Neural progenitor cell (in vitro differentiated cells): ENCODE measurements around the gene CYP2C8. TPM values are rescaled to one million over a fixed set of nuclear protein-coding genes. Genes with fewer than 3 reads are reported as not detected.

Source experiments
- DNase-seq: peaks from one replicate; pipeline ENCODE4 v3.0.0-alpha.2; 2016; ENCODE audit warnings: low spot score
- H2AFZ ChIP-seq: fragments of 200-600 bp; sonication (generic); replicated peaks from 2 replicates; pipeline ENCODE4 v1.6.1; 2016; ENCODE audit warnings: antibody characterized with exemption
- H3F3A ChIP-seq: fragments of 200-600 bp; sonication (generic); 2 replicates; pipeline ENCODE4 v1.6.1; 2016; ENCODE audit warnings: antibody characterized with exemption, low read depth
- H3K27ac ChIP-seq: fragments of 200-600 bp; sonication (generic); 2 replicates; pipeline ENCODE4 v1.5.1; 2016; ENCODE audit warnings: mild to moderate bottlenecking
- H3K27me3 ChIP-seq: fragments of 200-600 bp; sonication (generic); 2 replicates; pipeline ENCODE4 v1.6.1; 2016; ENCODE audit warnings: mild to moderate bottlenecking, moderate library complexity
- H3K36me3 ChIP-seq: fragments of 200-600 bp; sonication (generic); 2 replicates; pipeline ENCODE4 v1.5.1; 2016
- H3K4me1 ChIP-seq: fragments of 200-600 bp; sonication (generic); 2 replicates; pipeline ENCODE4 v1.6.1; 2016; ENCODE audit warnings: mixed run types
- H3K4me2 ChIP-seq: fragments of 200-600 bp; sonication (generic); 2 replicates; pipeline ENCODE4 v1.6.1; 2016
- H3K4me3 ChIP-seq: fragments of 200-600 bp; sonication (generic); 2 replicates; pipeline ENCODE4 v1.5.1; 2016
- H3K79me2 ChIP-seq: fragments of 200-600 bp; sonication (generic); 2 replicates; pipeline ENCODE4 v1.6.1; 2016; ENCODE audit warnings: low read depth
- H3K9ac ChIP-seq: fragments of 200-600 bp; sonication (generic); 2 replicates; pipeline ENCODE4 v1.6.1; 2016
- H3K9me3 ChIP-seq: fragments of 200-600 bp; sonication (generic); 2 replicates; pipeline ENCODE4 v1.5.1; 2016; ENCODE audit warnings: low read depth
- H4K20me1 ChIP-seq: fragments of 200-600 bp; sonication (generic); 2 replicates; pipeline ENCODE4 v1.6.1; 2016; ENCODE audit warnings: low read depth
- H3K27ac Mint-ChIP-seq: 3 replicates; pipeline ENCODE4 v1.8.0; 2021; ENCODE audit warnings: mixed read lengths
- H3K27me3 Mint-ChIP-seq: 2 replicates; pipeline ENCODE4 v1.8.0; 2022; ENCODE audit warnings: low read depth, mild to moderate bottlenecking, inconsistent platforms, moderate library complexity, mixed read lengths; ENCODE audit not compliant: insufficient read depth
- H3K36me3 Mint-ChIP-seq: 3 replicates; pipeline ENCODE4 v1.8.0; 2021; ENCODE audit warnings: mixed read lengths
- H3K4me1 Mint-ChIP-seq: 3 replicates; pipeline ENCODE4 v1.8.0; 2021; ENCODE audit warnings: mixed read lengths
- H3K4me3 Mint-ChIP-seq: 3 replicates; pipeline ENCODE4 v1.8.0; 2021; ENCODE audit warnings: mild to moderate bottlenecking, moderate library complexity, mixed read lengths
- H3K9me3 Mint-ChIP-seq: 3 replicates; pipeline ENCODE4 v1.8.0; 2020; ENCODE audit warnings: mixed read lengths
- EZH2 ChIP-seq: fragments of 200-600 bp; sonication (generic); IDR thresholded peaks from 2 replicates; pipeline ENCODE4 v1.6.1; 2017; ENCODE audit warnings: antibody characterized with exemption, mild to moderate bottlenecking, moderate library complexity
- EZH2phosphoT487 ChIP-seq: fragments of 200-600 bp; sonication (generic); IDR thresholded peaks from 2 replicates; pipeline ENCODE4 v1.6.1; 2017; ENCODE audit warnings: antibody characterized with exemption
- total RNA-seq: library from RNA; depleted of rRNA; stranded (reverse); fragments of >200 nt; gene quantifications from 2 replicates; pipeline ENCODE4 v1.2.3, GENCODE V29; 2015; ENCODE audit warnings: low replicate concordance
- TF ChIP-seq, protein P1 (sequence below): fragments of 200-600 bp; sonication (generic); IDR thresholded peaks from 2 replicates; pipeline ENCODE4 v1.5.1; 2017; ENCODE audit warnings: antibody characterized with exemption, mild to moderate bottlenecking

CYP2C8 gene
- total RNA-seq, 1 donor from 2014 or later = 2.8 TPM

DNA sequence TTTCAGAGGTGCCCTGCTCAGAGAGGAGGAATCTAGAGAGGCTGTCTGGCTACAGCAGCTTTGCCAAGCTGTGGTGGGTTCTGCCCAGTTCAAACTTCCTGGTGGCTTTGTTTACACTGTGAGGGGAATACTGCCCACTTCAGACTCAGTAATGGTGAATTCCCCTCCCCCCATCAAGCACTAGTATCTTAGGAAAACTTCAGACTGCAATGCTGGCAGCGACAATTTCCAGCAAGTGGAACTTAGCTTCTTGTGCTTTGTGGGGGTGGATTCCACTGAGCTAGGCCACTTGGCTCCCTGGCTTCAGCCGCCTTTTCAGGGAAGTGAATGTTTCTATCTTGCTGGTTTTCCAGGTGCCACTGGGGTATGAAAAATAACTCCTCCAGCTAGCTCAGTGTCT lies 42.8 kb downstream of the CYP2C8 start:
- DNase-seq = no peak
- H3K36me3 ChIP-seq = no peaks in the 10 kb centered on the region

DNA sequence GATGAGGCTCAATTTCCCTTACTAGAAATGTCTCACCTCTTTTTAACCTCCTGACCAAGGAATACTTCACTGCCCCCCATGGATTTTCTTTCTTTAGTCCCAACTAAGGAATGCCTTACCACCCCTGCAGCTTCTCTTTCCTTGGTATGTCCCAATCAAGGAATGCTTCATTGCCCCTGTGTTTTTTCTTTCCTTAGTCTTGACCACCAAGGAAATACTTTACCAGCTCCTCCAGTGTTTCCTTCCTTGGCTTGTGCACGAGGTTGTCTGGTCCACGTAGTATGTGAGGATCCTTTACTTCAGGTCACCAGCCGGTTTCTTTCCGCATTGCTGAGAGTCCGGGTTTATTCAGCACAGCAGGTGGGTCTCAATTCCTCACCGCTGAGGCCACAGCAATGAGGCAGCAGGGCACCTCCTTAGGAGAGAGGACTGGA lies 71.5 kb downstream of the CYP2C8 start:
- peak overlapping the region; percentile 82 for H2AFZ ChIP-seq
- no peak for TF ChIP-seq EZH2
- no peak for TF ChIP-seq EZH2phosphoT487
- TF ChIP-seq, protein P1, sequence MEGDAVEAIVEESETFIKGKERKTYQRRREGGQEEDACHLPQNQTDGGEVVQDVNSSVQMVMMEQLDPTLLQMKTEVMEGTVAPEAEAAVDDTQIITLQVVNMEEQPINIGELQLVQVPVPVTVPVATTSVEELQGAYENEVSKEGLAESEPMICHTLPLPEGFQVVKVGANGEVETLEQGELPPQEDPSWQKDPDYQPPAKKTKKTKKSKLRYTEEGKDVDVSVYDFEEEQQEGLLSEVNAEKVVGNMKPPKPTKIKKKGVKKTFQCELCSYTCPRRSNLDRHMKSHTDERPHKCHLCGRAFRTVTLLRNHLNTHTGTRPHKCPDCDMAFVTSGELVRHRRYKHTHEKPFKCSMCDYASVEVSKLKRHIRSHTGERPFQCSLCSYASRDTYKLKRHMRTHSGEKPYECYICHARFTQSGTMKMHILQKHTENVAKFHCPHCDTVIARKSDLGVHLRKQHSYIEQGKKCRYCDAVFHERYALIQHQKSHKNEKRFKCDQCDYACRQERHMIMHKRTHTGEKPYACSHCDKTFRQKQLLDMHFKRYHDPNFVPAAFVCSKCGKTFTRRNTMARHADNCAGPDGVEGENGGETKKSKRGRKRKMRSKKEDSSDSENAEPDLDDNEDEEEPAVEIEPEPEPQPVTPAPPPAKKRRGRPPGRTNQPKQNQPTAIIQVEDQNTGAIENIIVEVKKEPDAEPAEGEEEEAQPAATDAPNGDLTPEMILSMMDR = no peak

More for the DNA sequence above, 42.8 kb downstream of the CYP2C8 start:
- Mint-ChIP-seq H3K36me3 (no peaks in the 10 kb centered on the region), H3K27me3 (peaks cover 9% of the 10 kb centered on the region), H3K4me1 (no peaks in the 10 kb centered on the region), H3K4me3 (no peak overlapping the region), H3K27ac (no peak overlapping the region), H3K9me3 (peaks cover 6% of the 10 kb centered on the region)
- no peak overlapping the region for H3K27ac ChIP-seq
- H3K4me3 ChIP-seq = no peak overlapping the region
- H3K79me2 ChIP-seq = no peaks in the 10 kb centered on the region
- H3K4me2 ChIP-seq = no peak overlapping the region
- no peaks in the 10 kb centered on the region for H3F3A ChIP-seq
- H3K27me3 ChIP-seq = no peaks in the 10 kb centered on the region
- no peak for TF ChIP-seq EZH2phosphoT487
- no peaks in the 10 kb centered on the region for H3K4me1 ChIP-seq
- H2AFZ ChIP-seq = no peak overlapping the region
- no peaks in the 10 kb centered on the region for H3K9me3 ChIP-seq
- H4K20me1 ChIP-seq = no peaks in the 10 kb centered on the region
- H3K9ac ChIP-seq = no peak overlapping the region

DNA sequence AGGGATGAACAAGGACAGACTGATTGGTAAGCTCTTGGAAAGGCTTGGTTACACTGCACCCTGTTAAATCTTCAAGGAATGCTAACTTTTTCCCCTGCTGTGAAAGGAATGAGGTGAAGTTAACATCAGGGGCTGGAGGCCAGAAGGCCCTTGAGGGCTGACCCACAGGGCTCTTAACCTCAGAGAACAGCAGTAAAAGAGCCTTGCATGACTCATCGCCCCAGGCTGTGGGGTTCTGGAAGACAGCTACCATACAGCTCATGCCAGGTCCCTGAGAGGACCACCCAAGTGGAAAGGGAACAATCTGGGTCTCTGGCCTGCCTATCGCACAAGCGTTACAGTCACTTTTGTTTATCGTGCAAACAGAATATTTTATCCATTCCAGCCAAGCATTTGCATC lies 76.5 kb downstream of the CYP2C8 start:
- Mint-ChIP-seq H3K9me3 (peaks cover 15% of the 10 kb centered on the region), H3K4me3 (no peak overlapping the region), H3K27me3 (peaks cover 4% of the 10 kb centered on the region), H3K4me1 (peaks cover 4% of the 10 kb centered on the region), H3K27ac (no peak overlapping the region), H3K36me3 (no peaks in the 10 kb centered on the region)
- Histone ChIP-seq H3K9ac (no peak overlapping the region), H3K79me2 (no peaks in the 10 kb centered on the region), H4K20me1 (no peaks in the 10 kb centered on the region), H3K4me3 (no peak overlapping the region), H3K9me3 (no peaks in the 10 kb centered on the region), H3F3A (peaks cover 7% of the 10 kb centered on the region), H2AFZ (no peak overlapping the region), H3K36me3 (no peaks in the 10 kb centered on the region), H3K27me3 (no peaks in the 10 kb centered on the region), H3K4me1 (peaks cover 15% of the 10 kb centered on the region), H3K27ac (no peak overlapping the region), H3K4me2 (no peak overlapping the region)
- TF ChIP-seq EZH2 (no peak), EZH2phosphoT487 (no peak)
- TF ChIP-seq, protein P1 = no peak
- DNase-seq = peak; percentile 11

More for the DNA sequence above, 71.5 kb downstream of the CYP2C8 start:
- Histone ChIP-seq H3K27ac (no peak overlapping the region), H3K27me3 (no peaks in the 10 kb centered on the region), H3F3A (peaks cover 13% of the 10 kb centered on the region), H3K4me3 (peak overlapping the region; percentile 32), H3K9me3 (no peaks in the 10 kb centered on the region), H3K4me1 (peaks cover 21% of the 10 kb centered on the region), H3K79me2 (no peaks in the 10 kb centered on the region), H3K36me3 (no peaks in the 10 kb centered on the region), H4K20me1 (no peaks in the 10 kb centered on the region), H3K9ac (no peak overlapping the region), H3K4me2 (peak overlapping the region; percentile 71)
- no peaks in the 10 kb centered on the region for H3K36me3 Mint-ChIP-seq
- peaks cover 3% of the 10 kb centered on the region for H3K27me3 Mint-ChIP-seq
- DNase-seq = peak; percentile 76
- H3K9me3 Mint-ChIP-seq = no peaks in the 10 kb centered on the region
- H3K27ac Mint-ChIP-seq = no peak overlapping the region
- no peak overlapping the region for H3K4me3 Mint-ChIP-seq
- H3K4me1 Mint-ChIP-seq = peaks cover 10% of the 10 kb centered on the region

DNA sequence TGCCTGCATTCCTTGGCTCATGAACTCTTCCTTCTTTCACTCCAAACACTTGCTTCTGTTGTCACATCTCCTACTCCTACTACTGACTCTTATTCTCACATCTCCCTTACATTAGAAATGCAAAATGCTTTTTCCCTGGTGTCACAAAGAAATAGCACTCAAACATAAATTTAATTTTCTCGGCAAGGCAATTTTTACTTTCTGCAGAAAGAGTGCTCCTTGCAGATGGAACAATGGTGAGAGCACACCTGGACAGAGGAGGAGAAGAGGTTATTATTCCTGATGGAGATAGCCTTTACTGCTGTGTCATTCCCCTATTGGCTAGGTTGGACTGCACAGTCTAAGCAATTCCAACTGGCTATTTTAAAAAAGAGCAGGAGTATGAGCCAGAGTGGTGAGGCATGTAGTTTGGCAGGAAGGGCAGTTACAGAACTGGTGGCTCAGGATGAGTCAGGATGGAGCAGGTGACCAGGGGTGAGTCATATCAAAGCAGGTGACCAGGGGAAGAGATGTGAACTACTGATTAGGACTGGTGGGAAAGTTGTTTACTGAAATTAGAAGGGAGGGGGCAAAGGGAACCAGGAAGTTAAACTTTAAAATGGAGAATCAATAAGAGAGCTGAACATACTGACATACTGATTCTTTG lies 77.9 kb downstream of the CYP2C8 start:
- H3K4me1 ChIP-seq = peaks cover 3% of the 10 kb centered on the region
- H2AFZ ChIP-seq = no peak overlapping the region
- no peak overlapping the region for H3K4me3 Mint-ChIP-seq
- H3K27me3 Mint-ChIP-seq = peaks cover 4% of the 10 kb centered on the region
- H3K36me3 ChIP-seq = no peaks in the 10 kb centered on the region
- no peaks in the 10 kb centered on the region for H3K36me3 Mint-ChIP-seq
- no peaks in the 10 kb centered on the region for H4K20me1 ChIP-seq
- no peak overlapping the region for H3K27ac Mint-ChIP-seq
- H3K27me3 ChIP-seq = no peaks in the 10 kb centered on the region
- H3K4me3 ChIP-seq = no peak overlapping the region
- H3K79me2 ChIP-seq = no peaks in the 10 kb centered on the region
- H3K4me2 ChIP-seq = no peak overlapping the region
- H3F3A ChIP-seq = no peaks in the 10 kb centered on the region
- H3K4me1 Mint-ChIP-seq = no peaks in the 10 kb centered on the region
- H3K9me3 Mint-ChIP-seq = peaks cover 15% of the 10 kb centered on the region
- no peak overlapping the region for H3K9ac ChIP-seq
- no peaks in the 10 kb centered on the region for H3K9me3 ChIP-seq
- no peak overlapping the region for H3K27ac ChIP-seq
- TF ChIP-seq, protein P1 = no peak
- no peak for TF ChIP-seq EZH2phosphoT487
- no peak for TF ChIP-seq EZH2
- no peak for DNase-seq
